Measurements from ENCODE around the gene ITPR1. TPM values are rescaled to one million over a fixed set of nuclear protein-coding genes. Genes with fewer than 3 reads are reported as not detected.

Gene ITPR1
- total RNA-seq, 1 experiment from 2014 or later: 8.7 TPM

GRCh38 chr3:4768021-4768420 is 274.9 kb downstream of the ITPR1 start:
- BruUV-seq (replicated peaks): no TSS peak
- ATAC-seq: no peak
- no peak for DNase-seq (ENCODE audit: low read depth, low spot score)
- H3K9me3 ChIP-seq (ENCODE audit: control insufficient read depth, insufficient read depth, low read depth, low read length): no peaks in the 10 kb centered on the region
- H3K4me3 ChIP-seq (ENCODE audit: low read depth in 2 of 2, low read length in 2 of 2): no peak overlapping the region
- TF ChIP-seq POLR2AphosphoS5 (IDR thresholded peaks at IDR 0.05; ENCODE audit: low read depth, low read length) (no peak), SIN3A (IDR thresholded peaks at IDR 0.05; ENCODE audit: borderline replicate concordance, insufficient read depth, low read depth, low read length) (no peak), TCF7L2 (IDR thresholded peaks at IDR 0.05; ENCODE audit: low read depth, low read length) (no peak), REST (IDR thresholded peaks at IDR 0.05; ENCODE audit: insufficient read depth in 1 of 2, low read depth in 2 of 2, low read length in 1 of 2) (no peak), CTCF (IDR thresholded peaks at IDR 0.05) (no peak)
- in situ Hi-C loops (cut with HindIII; ENCODE audit: low pct_unique_long_range_greater_than_20kb, low sequenced_read_pairs) (no loop called here), intact Hi-C loops (cut with micrococcal nuclease; ENCODE audit: unreplicated experiment) (no loop called here)
- ChIA-PET POLR2A (no interaction called here), CTCF (no interaction called here)
- H3K36me3 ChIP-seq (ENCODE audit: control insufficient read depth, insufficient read depth, low read length): no peaks in the 10 kb centered on the region
- no peak overlapping the region for H3K27ac ChIP-seq (ENCODE audit: low read length)
- H3K4me1 ChIP-seq (ENCODE audit: control insufficient read depth, insufficient read depth, low read length): no peaks in the 10 kb centered on the region; the same call in none of the 2 replicates
- H3K27me3 ChIP-seq (ENCODE audit: control insufficient read depth, insufficient read depth, low read length): no peaks in the 10 kb centered on the region

GRCh38 chr3:4768521-4768920 is 275.4 kb downstream of the ITPR1 start:
- no peak for DNase-seq (ENCODE audit: low read depth, low spot score)
- Histone ChIP-seq H3K27me3 (ENCODE audit: control insufficient read depth, insufficient read depth, low read length) (no peaks in the 10 kb centered on the region), H3K27ac (ENCODE audit: low read length) (no peak overlapping the region), H3K4me1 (ENCODE audit: control insufficient read depth, insufficient read depth, low read length) (no peaks in the 10 kb centered on the region; the same call in none of the 2 replicates), H3K4me3 (ENCODE audit: low read depth in 2 of 2, low read length in 2 of 2) (no peak overlapping the region), H3K36me3 (ENCODE audit: control insufficient read depth, insufficient read depth, low read length) (no peaks in the 10 kb centered on the region), H3K9me3 (ENCODE audit: control insufficient read depth, insufficient read depth, low read depth, low read length) (no peaks in the 10 kb centered on the region)
- POLR2A ChIA-PET: no interaction called here
- intact Hi-C loops (cut with micrococcal nuclease; ENCODE audit: unreplicated experiment) (no loop called here), in situ Hi-C loops (cut with HindIII; ENCODE audit: low pct_unique_long_range_greater_than_20kb, low sequenced_read_pairs) (no loop called here)
- ATAC-seq: no peak
- CTCF ChIA-PET: no interaction called here
- no peak for TF ChIP-seq POLR2AphosphoS5 (IDR thresholded peaks at IDR 0.05; ENCODE audit: low read depth, low read length)
- TF ChIP-seq CTCF (IDR thresholded peaks at IDR 0.05): no peak
- no peak for TF ChIP-seq SIN3A (IDR thresholded peaks at IDR 0.05; ENCODE audit: borderline replicate concordance, insufficient read depth, low read depth, low read length)
- no peak for TF ChIP-seq REST (IDR thresholded peaks at IDR 0.05; ENCODE audit: insufficient read depth in 1 of 2, low read depth in 2 of 2, low read length in 1 of 2)
- no peak for TF ChIP-seq TCF7L2 (IDR thresholded peaks at IDR 0.05; ENCODE audit: low read depth, low read length)
- no TSS peak for BruUV-seq (replicated peaks)

Data from Panc1 (cell line).